ENCODE measurements around the gene COPS9.

COPS9 gene

DNA sequence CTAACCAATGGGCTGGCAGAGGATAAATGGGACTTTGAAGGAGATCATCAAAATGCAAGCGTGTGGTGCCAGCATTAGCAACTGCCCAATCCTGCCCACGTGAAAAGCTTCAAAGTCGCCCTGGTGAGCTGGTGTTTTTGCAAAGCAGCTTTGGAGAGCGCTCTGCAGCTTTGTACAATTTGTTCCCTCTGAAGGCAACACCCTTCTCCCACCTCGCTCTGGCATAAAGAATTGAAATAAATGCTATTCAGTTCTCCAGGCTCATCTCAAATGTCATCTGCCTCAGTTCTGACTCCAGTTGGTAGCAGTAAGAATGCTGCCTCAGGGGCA is 3.5 kb downstream of the COPS9 start:
- DNase-seq = no peak

- DNase-seq = no peak
These were observed 4.0 kb downstream of the COPS9 start for GRCh38 chr2:240131941-240132650.

DNA sequence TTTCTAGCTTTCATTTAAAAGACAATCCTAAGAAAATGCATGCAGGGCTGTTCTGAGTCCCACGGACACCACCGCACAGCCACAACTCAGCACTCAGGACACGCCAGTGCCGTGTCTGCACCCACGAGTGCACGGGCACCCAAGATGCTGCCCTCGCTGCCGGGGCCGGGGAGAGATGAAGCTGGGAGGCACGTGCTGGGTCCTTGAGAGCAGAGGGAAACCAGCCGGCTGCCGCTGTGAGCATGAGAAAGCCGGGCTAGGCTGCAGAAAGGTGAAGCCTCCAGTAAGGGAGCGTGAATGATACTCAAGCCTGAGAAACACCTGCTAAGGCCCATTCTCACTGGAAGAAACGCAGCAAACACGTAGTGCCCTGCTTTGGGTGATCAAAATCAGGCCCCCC is 4.8 kb downstream of the COPS9 start:
- no peak for DNase-seq

DNA sequence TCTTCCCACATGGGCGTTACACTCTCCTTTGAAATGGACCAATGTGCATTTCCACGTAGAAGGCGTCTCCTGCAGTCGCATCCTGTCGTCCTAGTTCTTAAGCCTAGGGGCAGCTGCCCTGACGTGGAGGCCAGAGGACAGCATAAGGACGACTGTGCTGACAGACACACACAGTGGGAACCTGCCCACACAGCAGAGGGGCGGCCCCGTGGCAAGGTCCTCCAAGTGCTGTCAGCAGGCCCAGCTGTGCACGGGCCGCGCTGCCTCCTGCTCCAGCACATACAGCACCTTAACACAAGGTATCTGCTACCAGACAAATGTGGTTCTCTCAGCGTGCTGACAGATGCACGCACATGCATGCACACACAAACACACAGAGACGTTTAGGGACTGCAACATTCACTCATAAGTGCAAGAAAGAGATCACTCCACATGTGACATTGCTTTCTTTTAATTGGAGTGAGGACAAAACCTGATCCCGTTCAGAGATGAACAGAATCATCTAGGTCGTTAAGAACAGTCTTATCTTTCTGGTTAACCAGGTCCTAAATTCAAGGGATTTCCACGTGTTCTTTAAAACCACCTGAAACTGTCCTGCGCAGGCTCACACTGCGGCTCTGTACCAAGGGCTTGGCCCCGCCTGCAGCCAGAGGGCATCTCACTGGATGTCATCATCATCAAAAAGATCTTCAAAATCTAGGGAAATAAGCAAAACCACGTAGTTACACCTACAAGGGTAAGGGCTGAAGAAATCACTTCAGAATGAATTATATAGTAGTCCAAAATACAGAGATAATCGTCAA is 5.5 kb downstream of the COPS9 start:
- DNase-seq = no peak

DNA sequence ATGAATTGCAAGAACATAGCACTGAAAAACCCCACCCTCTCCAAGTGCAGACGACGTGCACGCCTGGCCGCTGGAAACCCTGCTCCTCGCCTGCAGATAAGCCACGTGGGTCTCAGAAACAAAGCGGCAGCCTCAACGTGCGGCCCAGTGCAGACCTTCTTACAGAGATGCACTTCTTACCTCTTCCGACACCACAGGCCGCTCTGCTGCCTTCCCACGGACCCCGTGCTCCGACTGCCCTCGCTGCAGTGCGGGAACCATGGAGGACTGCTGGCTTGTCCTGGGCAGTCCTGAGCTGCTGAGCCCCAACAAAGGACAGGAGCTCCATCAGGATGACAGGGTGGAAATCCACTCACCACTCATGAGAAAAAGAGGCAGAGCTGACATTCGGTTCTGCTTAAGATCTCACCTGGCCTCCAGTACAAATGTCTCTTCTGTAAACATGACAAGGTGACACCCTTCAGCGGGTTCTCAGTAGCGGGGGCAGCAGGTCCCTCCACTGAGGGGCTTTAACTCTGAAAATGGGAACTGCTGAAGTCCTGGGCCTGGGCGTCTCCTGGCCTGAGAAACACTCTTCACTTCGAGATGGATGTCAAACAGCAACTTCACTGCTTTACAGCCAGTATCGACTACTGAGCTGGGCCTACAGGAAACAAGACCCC is 6.2 kb downstream of the COPS9 start:
- DNase-seq = no peak

GRCh38 chr2:240129311-240129710 is 6.8 kb downstream of the COPS9 start:
- DNase-seq = no peak

GRCh38 chr2:240128608-240129145 is 7.4 kb downstream of the COPS9 start:
- DNase-seq = no peak

DNA sequence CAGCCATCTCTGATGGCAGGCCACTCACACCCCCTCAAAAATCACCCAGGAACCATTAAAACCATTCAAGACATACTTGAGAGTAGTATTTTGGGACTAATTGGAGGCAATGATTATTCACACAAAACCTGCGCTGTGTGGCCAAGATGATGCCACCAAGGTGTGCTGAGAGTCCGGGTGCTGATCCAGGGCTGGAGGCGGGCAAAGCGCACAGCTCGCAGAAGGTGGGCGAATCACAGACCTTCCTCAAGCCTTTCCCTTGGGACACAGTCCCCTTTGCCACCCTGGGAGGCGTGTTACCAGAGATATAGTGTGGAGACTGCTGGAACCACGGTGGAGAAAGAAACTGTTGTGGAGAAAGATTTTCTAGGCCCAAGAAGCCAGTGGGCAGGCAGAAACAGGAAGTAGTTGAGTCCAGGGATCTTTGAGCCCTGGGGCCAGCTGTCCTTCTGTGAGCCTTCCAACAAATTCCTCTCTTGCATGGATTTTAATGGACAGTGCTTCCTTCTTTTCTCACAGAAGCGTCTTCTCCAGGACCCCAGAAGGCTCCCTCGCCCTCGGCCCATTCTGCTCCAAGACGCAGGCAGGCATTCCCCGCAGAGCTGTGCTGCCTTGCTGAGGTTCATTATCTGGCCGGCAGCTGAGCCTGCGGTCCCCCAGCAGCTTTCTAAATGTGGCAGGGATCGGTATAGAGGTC is 8.0 kb downstream of the COPS9 start:
- DNase-seq = no peak

GRCh38 chr2:240127191-240127750 is 8.8 kb downstream of the COPS9 start:
- DNase-seq = no peak

DNA sequence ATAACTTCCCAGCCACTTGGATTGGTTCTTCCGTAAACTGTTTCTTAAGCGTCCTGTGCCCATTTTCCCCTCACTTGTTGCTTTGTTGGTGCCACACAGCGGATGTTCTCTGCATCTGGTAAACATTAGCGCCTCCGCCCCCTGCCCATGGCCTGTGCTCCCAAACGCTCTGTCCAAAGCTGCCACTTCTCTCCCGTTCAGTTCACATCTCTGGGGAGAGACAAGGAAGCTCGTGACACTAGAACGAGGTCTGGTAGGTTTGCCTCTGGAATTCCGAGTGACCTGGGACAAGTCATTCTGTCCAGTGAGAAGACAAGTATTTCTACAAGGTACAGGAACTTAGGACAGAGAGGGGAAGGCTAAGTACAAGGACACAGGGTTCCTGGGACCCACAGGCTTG is 9.4 kb downstream of the COPS9 start:
- no peak for DNase-seq

DNA sequence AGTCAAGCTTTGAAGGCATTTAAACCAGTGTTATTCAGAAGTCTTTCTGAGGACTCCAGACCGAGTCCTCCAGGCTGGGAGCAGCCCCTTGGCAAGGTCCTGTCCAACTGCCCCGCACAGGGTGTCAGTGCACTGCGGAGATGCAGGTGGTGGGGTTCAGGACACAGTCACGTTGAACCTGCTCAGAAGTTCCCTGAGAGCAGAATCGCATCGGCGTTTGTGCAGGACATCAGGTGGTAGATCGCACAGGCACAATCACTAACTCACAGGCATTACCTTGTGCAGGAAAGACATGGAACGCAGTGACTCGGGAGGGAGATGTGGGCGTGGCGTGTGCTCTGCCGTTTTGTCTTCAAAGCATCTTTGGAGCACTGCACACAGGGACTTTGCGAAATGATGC is 10.4 kb downstream of the COPS9 start:
- DNase-seq = no peak

DNA sequence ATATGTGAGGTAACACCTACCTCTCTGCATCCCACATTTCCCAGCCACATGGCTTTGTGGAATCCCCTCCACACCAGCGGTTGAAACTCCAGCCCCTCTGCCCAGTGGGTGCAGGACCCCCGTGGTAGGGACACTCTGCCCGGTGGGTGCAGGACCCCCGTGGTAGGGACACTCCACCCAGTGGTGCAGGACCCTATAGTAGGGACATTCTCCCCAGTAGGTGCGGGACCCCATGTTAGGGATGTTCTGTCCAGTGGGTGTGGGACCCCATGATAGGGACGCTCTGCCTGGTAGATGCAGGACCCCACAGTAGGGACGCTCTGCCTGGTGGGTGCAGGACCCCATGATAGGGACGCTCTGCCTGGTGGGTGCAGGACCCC is 11.5 kb downstream of the COPS9 start:
- no peak for DNase-seq

GRCh38 chr2:240123821-240124650 is 12.1 kb downstream of the COPS9 start:
- DNase-seq = no peak

GRCh38 chr2:240121675-240122074 is 14.4 kb downstream of the COPS9 start:
- DNase-seq = no peak

GRCh38 chr2:240121190-240121589 is 14.9 kb downstream of the COPS9 start:
- no peak for DNase-seq

DNA sequence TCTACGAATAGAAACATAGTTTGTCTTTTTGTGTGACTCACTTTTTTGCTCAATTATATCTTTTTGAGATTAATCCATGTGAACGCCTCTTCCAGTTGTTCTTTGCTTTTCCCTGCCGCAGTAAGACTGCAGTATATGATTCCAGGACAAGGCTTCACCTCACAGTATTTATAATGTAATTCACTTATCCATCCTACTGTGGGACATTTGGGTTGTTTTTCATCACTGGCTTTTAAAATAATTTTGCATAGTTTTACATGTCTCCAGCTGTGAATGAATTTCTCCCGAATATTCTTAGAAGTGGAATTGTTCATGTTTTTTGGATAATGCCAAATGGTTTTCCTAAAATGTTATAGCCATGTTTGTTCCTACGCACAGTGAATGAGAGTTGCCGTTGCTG is 21.9 kb downstream of the COPS9 start:
- no peak for DNase-seq

- no peak for DNase-seq
These were observed 23.0 kb downstream of the COPS9 start for GRCh38 chr2:240112914-240113690.

GRCh38 chr2:240111253-240111652 is 24.9 kb downstream of the COPS9 start:
- no peak for DNase-seq

DNA sequence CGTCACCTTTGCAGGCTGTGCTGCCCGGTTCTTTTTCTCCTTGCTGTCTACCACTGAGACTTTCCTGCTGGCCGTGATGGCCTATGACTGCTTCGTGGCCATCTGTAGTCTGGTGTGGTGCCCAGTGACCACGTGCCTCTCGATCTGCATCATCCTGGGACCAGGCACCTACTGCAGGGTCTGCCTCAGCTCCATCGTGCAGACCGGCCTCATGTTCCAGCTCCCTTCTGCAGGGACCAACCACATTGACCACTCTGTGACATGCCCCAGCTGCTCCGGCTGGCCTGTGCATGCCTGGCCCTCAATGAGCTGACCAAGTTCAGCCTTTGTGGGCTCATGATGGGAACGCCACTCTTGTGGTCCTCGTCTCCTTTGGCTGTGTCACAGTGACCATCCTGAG is 26.7 kb downstream of the COPS9 start:
- no peak for DNase-seq

- no peak for DNase-seq
These were observed 28.7 kb downstream of the COPS9 start for GRCh38 chr2:240107477-240107796.

- no peak for DNase-seq
These were observed 29.2 kb downstream of the COPS9 start for GRCh38 chr2:240106765-240107476.
